Left lung (tissue), 14 donors: ENCODE measurements around the gene CLEC6A. TPM values are rescaled to one million over a fixed set of nuclear protein-coding genes. Genes with fewer than 3 reads are reported as not detected.
"Not testable (repeated sequence)": the region's sequence is repeated elsewhere in the genome, so short reads cannot be mapped to it uniquely, and the experiment has no call there.

Experiments
- ATAC-seq: fragments of 200-7000 bp; cut with Tn5 transposase; one replicate; pipeline ENCODE4 v1.9.1; 2020; ENCODE audit warnings: moderate library complexity
- DNase-seq, 4 donors: peaks; one replicate each; pipeline ENCODE4 v3.0.0-alpha.2; 2013 to 2020
- H3K27ac ChIP-seq, 2 donors: fragments of 200-600 bp; sonication (generic) in 1 of 2; one replicate each; pipeline versions ENCODE4 v1.5.0 to v1.8.0; 2020 to 2021
- H3K27me3 ChIP-seq, 2 donors: fragments of 200-600 bp; sonication (generic) in 1 of 2; one replicate each; pipeline versions ENCODE4 v1.5.0 to v1.8.0; 2020 to 2021
- H3K36me3 ChIP-seq, 2 donors: fragments of 200-600 bp; sonication (generic) in 1 of 2; one replicate each; pipeline versions ENCODE4 v1.5.0 to v1.8.0; 2020 to 2021
- H3K4me1 ChIP-seq, 2 donors: fragments of 200-600 bp; one replicate each; pipeline ENCODE4 v1.8.0; 2021
- H3K4me3 ChIP-seq, 2 donors: fragments of 200-600 bp; sonication (generic) in 1 of 2; one replicate each; pipeline versions ENCODE4 v1.5.0 to v1.8.0; 2020 to 2021; ENCODE audit warnings: mild to moderate bottlenecking in 1 of 2
- H3K9me3 ChIP-seq, 2 donors: fragments of 200-600 bp; sonication (generic) in 1 of 2; one replicate each; pipeline versions ENCODE4 v1.5.0 to v1.8.0; 2020 to 2021
- CTCF ChIP-seq, 2 donors: fragments of 200-600 bp; sonication (generic) in 1 of 2; IDR thresholded peaks; one replicate each; pipeline versions ENCODE4 v1.5.0 to v1.8.0; 2021; ENCODE audit warnings: antibody characterized with exemption in 2 of 2
- intact Hi-C, 2 donors: fragments of 100-400 bp; cut with DNase I; formaldehyde crosslinking; loops; one replicate each; pipeline versions ENCODE4 v1.11.2 to v1.14.2; 2022
- long read RNA-seq, 12 donors: library from polyadenylated mRNA in 2 of 12; unstranded in 2 of 12; transcript quantifications; one replicate each; pipeline ENCODE4 v2.0.0 and lab custom pipeline, GENCODE V29; 2019 to 2026
- polyA plus RNA-seq, 6 donors: library from polyadenylated mRNA; unstranded; fragments of 120-200 nt; gene quantifications; one replicate each; pipeline ENCODE4 v1.2.1, GENCODE V29; 2013; ENCODE audit not compliant: insufficient read length in 6 of 6
- total RNA-seq, 2 donors: library from RNA; stranded (reverse); fragmentation: NEBNext Ultra II Directional; extraction: Animal tissue kit (Norgen Biotek cat#: 25700); gene quantifications; one replicate each; pipeline ENCODE4 v1.2.1, GENCODE V29; 2021
- donor health status: DM: no; HTN: yes; CAD: no.
- donor health status: DM: no; HTN: no; CAD: no.

CLEC6A gene
- under 1 TPM; 0.32 to 0.42 TPM for total RNA-seq
- not detected for polyA plus RNA-seq
- long read RNA-seq, donor 1 = 0 reads
- long read RNA-seq, donor 2 = 0 reads
- long read RNA-seq, donor 3 = 0 reads
- long read RNA-seq, donor 4 = 0 reads
- long read RNA-seq, donor 5 = 0 reads
- long read RNA-seq, donor 6 = 0 reads
- long read RNA-seq, donor 7 = 0 reads
- long read RNA-seq, donor 8 = 0 reads
- long read RNA-seq, donor 9 = 0 reads
- long read RNA-seq, donor 10 = 0 reads
- long read RNA-seq, donor 11 = 0 reads
- long read RNA-seq, donor 12 = 0 reads

GRCh38 chr12:8455727-8456360 is at the start of gene CLEC6A:
TSS of gene CLEC6A (plus strand) at chr12:8455962. CDS start at chr12:8456112, 150 bp downstream.
- H3K27ac ChIP-seq = peak within 1 kb of the TSS in 1 of 2 donors; percentile 43
- no peaks in the 10 kb centered on the region for H3K36me3 ChIP-seq
- H3K9me3 ChIP-seq = no peaks in the 10 kb centered on the region
- peaks cover 0 to 36% of the 10 kb centered on the region in 2 donors for H3K4me1 ChIP-seq
- H3K27me3 ChIP-seq = peaks cover 0 to 20% of the 10 kb centered on the region in 2 donors
- DNase-seq = no peak
- no peak for TF ChIP-seq CTCF (IDR thresholded peaks at IDR 0.05)
- intact Hi-C loops = no loop called here
- ATAC-seq = no peak
- no peak within 1 kb of the TSS for H3K4me3 ChIP-seq

GRCh38 chr12:8419576-8419975 is 36.2 kb upstream of the CLEC6A start:
- intact Hi-C loops, H3K27ac ChIP-seq, ATAC-seq, H3K36me3 ChIP-seq, H3K4me3 ChIP-seq, H3K9me3 ChIP-seq, H3K4me1 ChIP-seq, H3K27me3 ChIP-seq, DNase-seq: not testable (repeated sequence)

- Histone ChIP-seq H3K4me1 (no peaks in the 10 kb centered on the region), H3K4me3 (no peak overlapping the region), H3K27me3 (no peaks in the 10 kb centered on the region), H3K9me3 (no peaks in the 10 kb centered on the region), H3K27ac (no peak overlapping the region), H3K36me3 (no peaks in the 10 kb centered on the region)
- no peak for DNase-seq
- no peak for ATAC-seq
- intact Hi-C loops = no loop called here
- no peak for TF ChIP-seq CTCF (IDR thresholded peaks at IDR 0.05)
Observed at GRCh38 chr12:8420506-8420905, 35.3 kb upstream of the CLEC6A start.

GRCh38 chr12:8444536-8445278 is 11.1 kb upstream of the CLEC6A start:
- H3K4me3 ChIP-seq, H3K27ac ChIP-seq, H3K27me3 ChIP-seq, ATAC-seq, H3K36me3 ChIP-seq, intact Hi-C loops, DNase-seq, H3K4me1 ChIP-seq, H3K9me3 ChIP-seq: not testable (repeated sequence)

- ATAC-seq (no peak), DNase-seq (no peak)
- H3K36me3 ChIP-seq = no peaks in the 10 kb centered on the region
- no peak overlapping the region for H3K27ac ChIP-seq
- H3K27me3 ChIP-seq = no peaks in the 10 kb centered on the region
- H3K9me3 ChIP-seq = no peaks in the 10 kb centered on the region
- intact Hi-C loops = no loop called here
- no peak overlapping the region for H3K4me3 ChIP-seq
- no peaks in the 10 kb centered on the region for H3K4me1 ChIP-seq
- TF ChIP-seq CTCF (IDR thresholded peaks at IDR 0.05) = no peak
Observed at GRCh38 chr12:8445731-8446130, 10.0 kb upstream of the CLEC6A start.
